Natural killer cell treated with Interleukin-12 subunit alpha and Interleukin-12 subunit beta and Interleukin-15 and Interleukin-18, amount 100 ng/mL, for 72 hours (primary cell): ENCODE data around the gene KIAA1671. TPM values are rescaled to one million over a fixed set of nuclear protein-coding genes. Genes with fewer than 3 reads are reported as not detected.
"Not testable (repeated sequence)": the region's sequence is repeated elsewhere in the genome, so short reads cannot be mapped to it uniquely, and the experiment has no call there.

Experiments used
- ATAC-seq, 2 donors: fragments of 150-1000 bp; cut with Tn5 transposase in 1 of 2; sonication (Bioruptor Pico), chemical (Tn5 transposase) in 1 of 2; 2 replicates each; pipeline ENCODE4 v1.10.0; 2021
- DNase-seq: peaks from one replicate; pipeline ENCODE4 v3.0.0; 2022; ENCODE audit warnings: low spot score
- H3K27ac Mint-ChIP-seq, 2 donors: 1 replicate in 1 of 2; 2 replicates in 1 of 2; pipeline ENCODE4 v1.8.0; 2022; ENCODE audit warnings: mixed read lengths in 2 of 2, mild to moderate bottlenecking in 1 of 2, moderate library complexity in 1 of 2
- H3K27me3 Mint-ChIP-seq, 2 donors: 1 replicate in 1 of 2; 2 replicates in 1 of 2; pipeline ENCODE4 v1.8.0; 2022; ENCODE audit warnings: mixed read lengths in 2 of 2
- H3K36me3 Mint-ChIP-seq: one replicate; pipeline ENCODE4 v1.8.0; 2022; ENCODE audit warnings: mixed read lengths
- H3K4me1 Mint-ChIP-seq, 2 donors: 1 replicate in 1 of 2; 2 replicates in 1 of 2; pipeline ENCODE4 v1.8.0; 2022; ENCODE audit warnings: low read depth in 2 of 2, mixed read lengths in 2 of 2, mild to moderate bottlenecking in 1 of 2
- H3K4me3 Mint-ChIP-seq: one replicate; pipeline ENCODE4 v1.8.0; 2022; ENCODE audit warnings: mixed read lengths
- H3K9me3 Mint-ChIP-seq: 2 replicates; pipeline ENCODE4 v1.8.0; 2022; ENCODE audit warnings: mixed read lengths
- total RNA-seq, 2 donors: library from RNA; stranded (reverse); gene quantifications; one replicate each; pipeline ENCODE4 v1.2.3, GENCODE V29; 2022

Gene KIAA1671
- total RNA-seq, 2 donors from 2014 or later: 11.7 to 21.3 TPM

DNA sequence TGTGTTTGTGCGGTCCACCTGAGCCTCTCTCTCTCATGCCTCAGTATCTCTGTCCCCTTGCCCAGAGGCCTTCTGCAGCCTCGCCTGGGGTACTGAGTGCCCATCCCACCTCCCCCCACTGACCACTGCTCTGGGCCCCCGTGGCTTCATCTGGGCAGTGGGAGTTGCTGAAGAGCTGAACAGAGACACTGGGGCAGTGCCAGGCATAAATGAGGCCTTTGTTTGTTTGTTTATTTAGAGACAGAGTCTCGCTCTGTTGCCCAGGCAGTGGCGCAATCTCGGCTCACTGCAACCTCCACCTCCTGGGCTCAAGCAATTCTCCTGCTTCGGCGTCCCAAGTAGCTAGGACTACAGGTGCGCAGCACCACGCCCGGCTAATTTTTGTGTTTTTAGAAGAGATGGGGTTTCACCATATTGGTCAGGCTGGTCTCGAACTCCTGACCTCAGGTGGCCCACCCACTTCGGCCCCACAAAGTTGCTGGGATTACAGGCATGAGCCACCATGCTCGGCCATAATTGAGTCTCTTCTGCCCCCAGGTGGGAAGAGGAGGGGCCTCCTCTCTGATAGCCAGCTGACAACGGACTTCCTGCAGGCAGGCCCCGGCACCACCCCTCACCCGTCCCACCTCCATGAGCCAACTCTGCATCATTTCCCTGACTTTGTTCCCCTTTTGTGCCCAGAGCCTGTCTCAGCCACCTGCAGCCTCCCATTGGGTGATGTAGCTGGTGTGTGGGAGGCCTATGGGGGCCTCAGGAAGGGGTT lies 256.4 kb downstream of the KIAA1671 start:
- ATAC-seq (no peak), DNase-seq (no peak)
- no peaks in the 10 kb centered on the region for H3K36me3 Mint-ChIP-seq
- peaks cover 5 to 11% of the 10 kb centered on the region in 2 donors for H3K27me3 Mint-ChIP-seq
- H3K4me3 Mint-ChIP-seq: no peak overlapping the region
- no peaks in the 10 kb centered on the region for H3K4me1 Mint-ChIP-seq
- no peak overlapping the region for H3K27ac Mint-ChIP-seq
- H3K9me3 Mint-ChIP-seq: no peaks in the 10 kb centered on the region

DNA sequence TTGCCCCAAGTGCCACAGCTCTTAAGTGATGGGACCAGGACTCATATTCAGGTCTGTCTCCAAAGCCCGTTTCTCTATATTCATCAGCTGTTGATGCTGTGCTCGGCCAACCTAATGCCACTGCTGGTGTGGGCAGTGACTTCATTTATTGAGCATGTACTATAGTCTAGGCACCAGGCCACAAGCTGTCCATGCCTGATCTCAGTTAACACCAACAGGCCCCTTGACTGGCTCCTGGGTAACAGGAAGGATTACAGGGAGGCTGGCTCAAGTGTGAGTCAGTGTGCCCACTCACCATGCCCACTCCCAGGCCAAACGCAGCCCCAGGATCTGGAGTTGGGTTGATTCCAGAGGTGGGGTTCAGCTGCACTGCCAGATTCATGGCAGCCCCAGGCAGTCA lies 258.3 kb downstream of the KIAA1671 start:
- no peak for ATAC-seq
- H3K27me3 Mint-ChIP-seq: peaks cover 6 to 11% of the 10 kb centered on the region in 2 donors

GRCh38 chr22:25212337-25212736 lies 259.8 kb downstream of the KIAA1671 start:
- ATAC-seq: no peak

More for the DNA sequence above, 258.3 kb downstream of the KIAA1671 start:
- no peak overlapping the region for H3K4me3 Mint-ChIP-seq
- H3K4me1 Mint-ChIP-seq: no peaks in the 10 kb centered on the region
- DNase-seq: no peak
- no peaks in the 10 kb centered on the region for H3K36me3 Mint-ChIP-seq
- no peak overlapping the region for H3K27ac Mint-ChIP-seq
- H3K9me3 Mint-ChIP-seq: no peaks in the 10 kb centered on the region

DNA sequence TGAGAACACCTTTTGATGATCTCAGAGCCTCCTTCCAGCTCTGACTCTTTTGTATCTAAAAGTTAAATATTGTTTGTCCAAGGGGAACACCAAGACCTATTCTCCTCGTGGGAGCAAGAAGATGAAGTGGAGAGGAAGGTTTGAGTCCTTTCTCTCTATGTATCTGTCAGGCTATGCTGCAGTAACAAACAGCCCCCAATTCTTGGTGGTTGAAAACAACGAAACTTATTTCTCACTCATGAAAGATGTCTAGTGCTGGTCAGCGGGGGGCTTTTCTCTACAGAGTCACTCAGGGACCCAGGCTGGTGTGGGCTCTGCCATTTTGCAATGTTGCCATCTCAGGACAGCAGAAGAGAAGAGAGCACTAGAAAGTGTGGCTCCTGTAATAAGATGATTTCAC lies 260.7 kb downstream of the KIAA1671 start:
- Mint-ChIP-seq H3K9me3 (no peaks in the 10 kb centered on the region), H3K27ac (no peak overlapping the region), H3K27me3 (peaks cover 14 to 16% of the 10 kb centered on the region in 2 donors), H3K36me3 (no peaks in the 10 kb centered on the region), H3K4me3 (no peak overlapping the region), H3K4me1 (no peaks in the 10 kb centered on the region)
- DNase-seq: no peak
- no peak for ATAC-seq

More at GRCh38 chr22:25212337-25212736, 259.8 kb downstream of the KIAA1671 start:
- no peaks in the 10 kb centered on the region for H3K4me1 Mint-ChIP-seq
- H3K27ac Mint-ChIP-seq: no peak overlapping the region
- DNase-seq: no peak
- H3K9me3 Mint-ChIP-seq: no peaks in the 10 kb centered on the region
- H3K4me3 Mint-ChIP-seq: no peak overlapping the region
- H3K27me3 Mint-ChIP-seq: peaks cover 14 to 17% of the 10 kb centered on the region in 2 donors
- no peaks in the 10 kb centered on the region for H3K36me3 Mint-ChIP-seq

DNA sequence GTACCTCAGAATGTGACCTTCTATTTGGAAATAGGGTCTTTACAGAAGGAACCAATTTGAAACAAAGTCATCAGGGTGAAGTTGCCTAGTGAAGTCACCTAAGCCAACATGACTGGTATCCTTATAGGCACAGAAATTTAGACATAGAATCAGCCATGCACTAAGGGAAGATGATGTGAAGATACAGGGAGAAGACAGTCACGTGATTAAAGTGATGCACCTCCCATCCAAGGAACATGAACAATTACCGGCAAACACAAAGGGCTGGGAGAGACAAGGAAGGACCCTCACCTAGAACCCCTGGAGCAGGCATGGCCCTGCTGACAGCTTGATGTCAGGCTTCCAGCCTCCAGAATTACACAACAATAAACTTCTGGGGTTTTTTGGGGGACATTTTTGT lies 263.7 kb downstream of the KIAA1671 start:
- ATAC-seq (no peak), DNase-seq (no peak)
- H3K36me3 Mint-ChIP-seq: no peaks in the 10 kb centered on the region
- no peaks in the 10 kb centered on the region for H3K9me3 Mint-ChIP-seq
- no peak overlapping the region for H3K27ac Mint-ChIP-seq
- no peak overlapping the region for H3K4me3 Mint-ChIP-seq
- peaks cover 21 to 24% of the 10 kb centered on the region in 2 donors for H3K27me3 Mint-ChIP-seq
- no peaks in the 10 kb centered on the region for H3K4me1 Mint-ChIP-seq

DNA sequence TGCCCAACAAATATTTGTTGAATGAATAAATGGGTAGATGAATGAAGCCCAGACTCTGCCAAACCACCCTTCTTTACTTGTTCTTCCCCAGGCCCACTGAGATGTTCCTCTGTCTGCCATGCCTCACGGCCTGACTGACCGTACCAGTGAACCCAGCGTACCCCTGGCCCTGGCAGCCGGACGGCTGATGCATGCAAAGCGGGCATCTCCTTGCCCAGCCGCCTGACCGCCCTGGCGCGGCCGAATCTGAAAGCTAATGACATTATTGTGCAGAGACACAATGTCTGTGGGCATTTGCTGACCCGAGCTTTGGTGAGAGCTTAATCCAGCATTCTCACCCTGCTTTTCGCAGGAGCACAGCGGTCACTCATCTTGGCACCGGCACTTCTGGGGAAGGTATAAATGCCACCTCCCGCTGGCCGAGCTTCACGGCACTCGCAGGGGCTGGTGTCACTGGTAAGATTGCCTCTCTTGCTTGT lies 266.7 kb downstream of the KIAA1671 start, which contains the start of gene CRYBB2:
TSS of gene CRYBB2 (plus strand) at position 429 of the 479 bp plus-strand sequence. CDS start 1,791 bp downstream, outside the sequence.
- no peaks in the 10 kb centered on the region for H3K4me1 Mint-ChIP-seq
- no peaks in the 10 kb centered on the region for H3K9me3 Mint-ChIP-seq
- DNase-seq: no peak
- H3K27me3 Mint-ChIP-seq: peaks cover 25 to 30% of the 10 kb centered on the region in 2 donors
- no peak within 1 kb of the TSS for H3K4me3 Mint-ChIP-seq
- ATAC-seq: no peak
- H3K27ac Mint-ChIP-seq: no peak within 1 kb of the TSS
- no peaks in the 10 kb centered on the region for H3K36me3 Mint-ChIP-seq

GRCh38 chr22:25219948-25220442 lies 267.5 kb downstream of the KIAA1671 start:
- Mint-ChIP-seq H3K9me3 (no peaks in the 10 kb centered on the region), H3K4me3 (no peak overlapping the region), H3K36me3 (no peaks in the 10 kb centered on the region), H3K4me1 (no peaks in the 10 kb centered on the region), H3K27me3 (peaks cover 28 to 30% of the 10 kb centered on the region in 2 donors), H3K27ac (no peak overlapping the region)
- DNase-seq (no peak), ATAC-seq (no peak)

DNA sequence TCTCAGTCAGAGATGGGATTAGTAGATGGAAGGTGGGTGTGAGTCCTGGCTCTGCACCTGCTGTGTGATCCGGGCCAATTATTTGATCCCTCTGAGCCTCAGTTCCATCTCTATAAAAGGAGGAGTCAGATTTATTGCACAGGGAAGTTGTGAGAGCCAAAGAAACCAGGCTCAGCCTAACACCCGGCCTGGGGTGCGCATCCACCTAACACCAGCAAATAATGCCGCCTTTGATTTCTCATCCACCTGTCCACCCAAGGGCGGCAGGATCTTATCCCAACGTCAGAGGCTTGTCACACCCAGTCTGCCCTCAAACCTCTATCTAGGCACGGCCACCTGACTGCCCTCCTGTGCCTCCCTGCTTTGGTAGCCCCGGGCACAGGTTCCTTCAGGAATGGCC lies 269.3 kb downstream of the KIAA1671 start:
- no peak for ATAC-seq
- no peak overlapping the region for H3K4me3 Mint-ChIP-seq
- H3K9me3 Mint-ChIP-seq: no peaks in the 10 kb centered on the region
- no peak overlapping the region for H3K27ac Mint-ChIP-seq
- H3K4me1 Mint-ChIP-seq: no peaks in the 10 kb centered on the region
- no peak for DNase-seq
- no peaks in the 10 kb centered on the region for H3K36me3 Mint-ChIP-seq
- peaks cover 22 to 24% of the 10 kb centered on the region in 2 donors for H3K27me3 Mint-ChIP-seq

GRCh38 chr22:25223269-25223850 lies 270.8 kb downstream of the KIAA1671 start:
- no peak overlapping the region for H3K27ac Mint-ChIP-seq
- no peak overlapping the region for H3K4me3 Mint-ChIP-seq
- no peaks in the 10 kb centered on the region for H3K36me3 Mint-ChIP-seq
- H3K27me3 Mint-ChIP-seq: peaks cover 18 to 22% of the 10 kb centered on the region in 2 donors
- H3K9me3 Mint-ChIP-seq: no peaks in the 10 kb centered on the region
- H3K4me1 Mint-ChIP-seq: no peaks in the 10 kb centered on the region
- ATAC-seq: no peak
- no peak for DNase-seq

DNA sequence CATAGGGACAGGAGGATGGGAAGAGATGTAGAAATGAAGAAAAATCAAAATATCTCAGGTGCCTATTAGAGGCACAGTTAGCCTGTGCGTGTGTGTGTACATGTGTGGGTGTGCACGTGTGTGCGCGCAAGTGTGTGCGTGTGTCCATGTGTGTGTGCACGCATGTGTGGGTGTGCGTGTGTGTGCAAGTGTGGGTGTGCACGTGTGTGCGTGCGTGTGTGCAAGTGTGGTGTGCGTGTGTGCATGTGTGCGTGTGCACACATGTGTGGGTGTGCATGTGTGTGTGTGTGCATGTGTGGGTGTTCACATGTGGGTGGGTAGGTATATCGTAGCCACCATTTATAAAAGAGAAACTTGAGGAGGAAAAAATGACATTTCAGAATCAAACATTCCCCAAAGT lies 276.3 kb downstream of the KIAA1671 start:
- Mint-ChIP-seq H3K36me3 (no peaks in the 10 kb centered on the region), H3K4me3 (no peak overlapping the region), H3K27ac (no peak overlapping the region), H3K4me1 (no peaks in the 10 kb centered on the region), H3K9me3 (no peaks in the 10 kb centered on the region), H3K27me3 (peaks cover 13 to 15% of the 10 kb centered on the region in 2 donors)
- ATAC-seq (no peak), DNase-seq (no peak)

DNA sequence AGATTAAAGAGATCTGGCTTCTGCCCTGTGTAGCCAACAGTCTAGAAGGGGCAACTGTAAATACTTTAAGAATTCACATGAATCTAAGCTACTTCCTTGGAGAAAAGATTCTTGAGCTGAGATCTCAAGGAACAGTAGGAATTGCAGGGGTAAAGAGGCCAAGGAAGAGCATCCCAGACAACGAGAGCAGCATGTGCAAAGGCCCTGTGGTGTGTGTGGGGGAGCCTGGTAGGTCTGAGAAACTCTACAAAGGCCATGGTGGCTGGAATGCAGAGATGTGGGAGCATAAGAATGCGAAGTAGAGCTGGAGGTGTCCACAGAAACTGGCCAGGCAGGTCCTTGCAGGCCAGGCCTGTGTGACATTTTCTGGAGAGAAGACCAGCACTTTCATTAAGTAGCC lies 278.2 kb downstream of the KIAA1671 start:
- H3K9me3 Mint-ChIP-seq, H3K27ac Mint-ChIP-seq, H3K4me1 Mint-ChIP-seq, DNase-seq, ATAC-seq, H3K36me3 Mint-ChIP-seq, H3K4me3 Mint-ChIP-seq: not testable (repeated sequence)
- H3K27me3 Mint-ChIP-seq: peaks cover 19 to 31% of the 10 kb centered on the region in 2 donors

DNA sequence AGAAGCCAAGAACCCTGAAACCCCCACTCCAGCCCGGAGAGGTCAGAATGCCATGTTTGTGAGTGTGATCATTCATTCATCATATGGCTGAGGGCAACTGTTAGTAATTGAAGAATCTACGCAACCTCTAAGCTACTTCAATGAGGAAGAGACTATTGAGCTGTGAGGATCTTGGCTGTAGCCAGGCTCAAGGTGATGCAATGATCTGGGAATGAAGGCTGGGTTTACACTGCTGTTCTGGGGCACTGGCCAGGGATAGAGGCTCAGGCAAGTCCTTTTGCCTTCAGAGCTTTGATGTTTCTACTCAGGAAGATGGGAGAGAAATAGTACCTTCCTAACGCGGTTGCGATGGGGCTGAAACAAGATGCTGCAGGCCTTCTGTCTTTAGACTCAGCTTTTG lies 279.8 kb downstream of the KIAA1671 start:
- DNase-seq (no peak), ATAC-seq (no peak)
- Mint-ChIP-seq H3K9me3 (no peaks in the 10 kb centered on the region), H3K27ac (no peak overlapping the region), H3K27me3 (peaks cover 27 to 40% of the 10 kb centered on the region in 2 donors), H3K4me3 (no peak overlapping the region), H3K36me3 (no peaks in the 10 kb centered on the region), H3K4me1 (peaks cover 5% of the 10 kb centered on the region in 2 donors)

DNA sequence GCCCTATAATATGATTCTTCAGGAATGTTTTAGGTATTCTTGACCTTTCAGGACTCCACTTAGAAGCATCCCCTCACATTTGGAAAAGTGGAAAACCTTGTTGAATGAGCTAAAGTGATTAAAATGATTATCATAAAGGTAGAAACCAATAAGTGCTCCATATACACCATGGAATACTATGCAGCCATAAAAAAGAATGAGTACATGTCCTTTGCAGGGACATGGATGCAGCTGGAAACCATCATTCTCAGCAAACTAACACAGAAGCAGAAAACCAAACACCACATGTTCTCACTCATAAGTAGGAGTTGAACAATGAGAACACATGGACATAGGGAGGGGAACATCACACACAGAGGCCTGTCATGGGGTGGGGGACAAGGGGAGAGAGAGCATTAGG lies 281.2 kb downstream of the KIAA1671 start:
- not testable (repeated sequence) for H3K27ac Mint-ChIP-seq, DNase-seq, H3K4me1 Mint-ChIP-seq, H3K36me3 Mint-ChIP-seq, H3K9me3 Mint-ChIP-seq, H3K4me3 Mint-ChIP-seq, ATAC-seq
- H3K27me3 Mint-ChIP-seq: peaks cover 32 to 47% of the 10 kb centered on the region in 2 donors
